ENCODE measurements around the gene COL24A1. TPM values are rescaled to one million over a fixed set of nuclear protein-coding genes. Genes with fewer than 3 reads are reported as not detected.
"Not testable (repeated sequence)": the region's sequence is repeated elsewhere in the genome, so short reads cannot be mapped to it uniquely, and the experiment has no call there.

Gene COL24A1
- total RNA-seq, 1 donor from 2014 or later = 2.7 TPM

DNA sequence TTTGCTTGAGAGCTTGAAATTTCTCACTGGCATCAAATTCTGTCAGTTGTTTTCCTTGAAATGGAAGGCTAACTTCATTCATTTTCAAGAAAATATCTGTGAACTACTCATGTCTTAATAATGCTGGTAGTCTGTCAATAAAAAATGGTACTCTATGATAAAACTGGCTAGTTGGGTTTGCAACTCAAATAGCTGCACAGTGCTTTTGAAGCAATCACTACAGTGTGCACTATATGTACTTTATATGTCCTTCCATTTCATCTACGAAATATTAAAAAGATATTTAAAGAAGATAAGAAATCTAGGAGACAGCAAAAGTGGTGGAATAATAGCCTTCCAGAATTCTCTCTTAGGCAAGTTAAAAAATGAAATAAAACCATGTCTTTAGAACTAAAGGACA, 408.5 kb downstream of the COL24A1 start:
- TF ChIP-seq, protein P1, sequence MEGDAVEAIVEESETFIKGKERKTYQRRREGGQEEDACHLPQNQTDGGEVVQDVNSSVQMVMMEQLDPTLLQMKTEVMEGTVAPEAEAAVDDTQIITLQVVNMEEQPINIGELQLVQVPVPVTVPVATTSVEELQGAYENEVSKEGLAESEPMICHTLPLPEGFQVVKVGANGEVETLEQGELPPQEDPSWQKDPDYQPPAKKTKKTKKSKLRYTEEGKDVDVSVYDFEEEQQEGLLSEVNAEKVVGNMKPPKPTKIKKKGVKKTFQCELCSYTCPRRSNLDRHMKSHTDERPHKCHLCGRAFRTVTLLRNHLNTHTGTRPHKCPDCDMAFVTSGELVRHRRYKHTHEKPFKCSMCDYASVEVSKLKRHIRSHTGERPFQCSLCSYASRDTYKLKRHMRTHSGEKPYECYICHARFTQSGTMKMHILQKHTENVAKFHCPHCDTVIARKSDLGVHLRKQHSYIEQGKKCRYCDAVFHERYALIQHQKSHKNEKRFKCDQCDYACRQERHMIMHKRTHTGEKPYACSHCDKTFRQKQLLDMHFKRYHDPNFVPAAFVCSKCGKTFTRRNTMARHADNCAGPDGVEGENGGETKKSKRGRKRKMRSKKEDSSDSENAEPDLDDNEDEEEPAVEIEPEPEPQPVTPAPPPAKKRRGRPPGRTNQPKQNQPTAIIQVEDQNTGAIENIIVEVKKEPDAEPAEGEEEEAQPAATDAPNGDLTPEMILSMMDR (IDR thresholded peaks at IDR 0.05; ENCODE audit: unreplicated experiment) = no peak
- Mint-ChIP-seq H3K4me3 (no peak overlapping the region), H3K27me3 (ENCODE audit: low read depth) (no peaks in the 10 kb centered on the region), H3K36me3 (no peaks in the 10 kb centered on the region), H3K9me3 (no peaks in the 10 kb centered on the region), H3K27ac (no peak overlapping the region), H3K4me1 (no peaks in the 10 kb centered on the region)
- no peak for DNase-seq (ENCODE audit: low spot score in 2 of 2, unreplicated experiment in 2 of 2)

DNA sequence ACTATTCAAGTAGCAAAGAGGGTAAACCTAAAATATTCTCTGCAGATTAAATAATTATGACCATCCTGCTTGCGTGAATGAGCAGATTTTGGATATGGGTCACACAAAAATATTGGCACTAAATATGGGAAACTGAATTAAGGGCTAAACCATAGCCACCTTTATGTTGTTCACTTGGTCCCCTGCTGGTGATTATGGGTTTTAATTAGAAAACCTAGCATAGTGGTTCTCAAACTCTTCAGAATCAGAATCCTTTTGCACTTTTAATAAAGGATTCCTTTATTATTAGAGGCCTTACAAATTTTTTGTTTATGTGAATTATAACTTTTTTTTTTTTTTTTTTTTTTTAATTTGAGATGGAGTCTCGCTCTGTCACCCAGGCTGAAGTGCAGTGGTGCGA, 409.8 kb downstream of the COL24A1 start:
- Mint-ChIP-seq H3K4me3 (no peak overlapping the region), H3K27ac (no peak overlapping the region), H3K4me1 (no peaks in the 10 kb centered on the region), H3K36me3 (no peaks in the 10 kb centered on the region), H3K27me3 (ENCODE audit: low read depth) (no peaks in the 10 kb centered on the region), H3K9me3 (no peaks in the 10 kb centered on the region)
- DNase-seq (ENCODE audit: low spot score in 2 of 2, unreplicated experiment in 2 of 2) = no peak
- TF ChIP-seq, protein P1 (IDR thresholded peaks at IDR 0.05; ENCODE audit: unreplicated experiment) = no peak

DNA sequence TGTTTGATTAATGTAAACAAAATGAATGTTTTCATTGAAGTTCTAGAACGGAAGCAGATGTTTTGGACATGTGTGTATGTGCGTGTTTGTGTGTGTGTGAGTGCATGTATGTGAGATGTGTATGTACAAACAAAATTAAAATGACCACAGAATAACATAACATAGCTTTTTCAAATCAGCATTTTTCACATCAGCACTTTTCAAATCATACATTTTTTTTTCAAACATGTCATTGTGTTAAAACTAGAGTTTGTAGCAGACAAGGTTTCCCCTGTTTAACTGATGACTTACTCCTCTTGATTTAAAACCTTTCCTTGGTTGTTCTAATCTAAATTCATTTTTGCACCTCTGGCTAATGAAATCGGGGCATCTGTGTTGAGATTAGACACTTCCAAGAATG, 412.8 kb downstream of the COL24A1 start:
- DNase-seq (ENCODE audit: low spot score in 2 of 2, unreplicated experiment in 2 of 2) = no peak
- TF ChIP-seq, protein P1 (IDR thresholded peaks at IDR 0.05; ENCODE audit: unreplicated experiment) = no peak
- Mint-ChIP-seq H3K4me1 (no peaks in the 10 kb centered on the region), H3K36me3 (no peaks in the 10 kb centered on the region), H3K4me3 (no peak overlapping the region), H3K9me3 (no peaks in the 10 kb centered on the region), H3K27ac (no peak overlapping the region), H3K27me3 (ENCODE audit: low read depth) (no peaks in the 10 kb centered on the region)

DNA sequence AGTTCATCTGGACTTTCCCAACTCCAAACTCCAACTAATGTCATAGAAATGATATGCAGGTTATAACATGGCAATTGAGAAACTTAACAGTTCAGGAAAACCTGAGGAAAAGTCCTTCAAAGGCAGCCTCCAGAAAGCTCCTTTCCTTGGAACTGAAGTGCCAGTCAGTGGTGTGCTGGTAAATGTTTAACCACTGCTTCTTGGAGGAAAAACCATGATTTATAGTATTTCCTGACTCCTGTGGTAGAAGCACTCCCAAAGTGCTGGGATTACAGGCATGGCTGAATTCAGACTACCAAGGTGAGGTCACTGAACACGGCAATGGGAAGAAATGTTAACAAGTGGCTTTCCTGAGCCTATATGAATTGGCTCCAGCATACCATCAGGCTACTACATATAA, 421.6 kb downstream of the COL24A1 start:
- Mint-ChIP-seq H3K27me3 (ENCODE audit: low read depth) (no peaks in the 10 kb centered on the region), H3K4me3 (no peak overlapping the region), H3K9me3 (no peaks in the 10 kb centered on the region), H3K36me3 (no peaks in the 10 kb centered on the region), H3K27ac (no peak overlapping the region), H3K4me1 (no peaks in the 10 kb centered on the region)
- TF ChIP-seq, protein P1 (IDR thresholded peaks at IDR 0.05; ENCODE audit: unreplicated experiment) = no peak
- no peak for DNase-seq (ENCODE audit: low spot score in 2 of 2, unreplicated experiment in 2 of 2)

DNA sequence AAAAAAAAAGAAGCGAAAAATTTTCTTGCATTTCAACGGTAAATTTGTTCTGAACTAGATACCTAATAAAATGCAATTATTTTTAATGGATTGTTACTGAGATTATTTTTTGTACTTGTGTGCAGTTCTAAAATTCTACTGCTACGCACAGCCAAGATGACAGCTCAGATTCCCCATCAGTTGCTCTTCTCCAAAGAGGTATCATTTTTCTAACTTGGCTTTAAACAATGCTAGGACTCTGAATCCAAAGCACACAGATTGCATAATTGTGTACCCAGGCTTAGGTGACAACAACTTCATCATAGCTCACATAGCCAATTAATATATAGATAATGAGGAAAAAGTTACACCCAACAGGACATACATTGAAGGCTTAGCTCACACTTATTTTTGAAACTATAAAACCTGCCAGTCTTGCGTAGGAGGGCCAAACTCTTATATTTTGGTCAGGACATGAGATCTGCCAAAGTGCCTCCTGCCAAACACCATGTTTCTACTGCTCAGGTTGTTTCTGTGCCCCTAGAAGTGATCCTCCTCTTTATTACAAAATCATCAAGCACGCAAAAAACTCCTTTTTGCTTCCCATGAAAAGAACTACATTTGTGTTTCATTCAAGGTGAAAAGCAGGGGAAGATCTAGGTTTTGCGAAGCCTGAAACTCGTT, 437.8 kb downstream of the COL24A1 start:
- TF ChIP-seq, protein P1 (IDR thresholded peaks at IDR 0.05; ENCODE audit: unreplicated experiment) = no peak
- peaks cover 27% of the 10 kb centered on the region for H3K9me3 Mint-ChIP-seq
- no peak overlapping the region for H3K4me3 Mint-ChIP-seq
- no peaks in the 10 kb centered on the region for H3K27me3 Mint-ChIP-seq (ENCODE audit: low read depth)
- no peak for DNase-seq (ENCODE audit: low spot score in 2 of 2, unreplicated experiment in 2 of 2)
- H3K4me1 Mint-ChIP-seq = no peaks in the 10 kb centered on the region
- H3K36me3 Mint-ChIP-seq = peaks cover 8% of the 10 kb centered on the region
- H3K27ac Mint-ChIP-seq = no peak overlapping the region

DNA sequence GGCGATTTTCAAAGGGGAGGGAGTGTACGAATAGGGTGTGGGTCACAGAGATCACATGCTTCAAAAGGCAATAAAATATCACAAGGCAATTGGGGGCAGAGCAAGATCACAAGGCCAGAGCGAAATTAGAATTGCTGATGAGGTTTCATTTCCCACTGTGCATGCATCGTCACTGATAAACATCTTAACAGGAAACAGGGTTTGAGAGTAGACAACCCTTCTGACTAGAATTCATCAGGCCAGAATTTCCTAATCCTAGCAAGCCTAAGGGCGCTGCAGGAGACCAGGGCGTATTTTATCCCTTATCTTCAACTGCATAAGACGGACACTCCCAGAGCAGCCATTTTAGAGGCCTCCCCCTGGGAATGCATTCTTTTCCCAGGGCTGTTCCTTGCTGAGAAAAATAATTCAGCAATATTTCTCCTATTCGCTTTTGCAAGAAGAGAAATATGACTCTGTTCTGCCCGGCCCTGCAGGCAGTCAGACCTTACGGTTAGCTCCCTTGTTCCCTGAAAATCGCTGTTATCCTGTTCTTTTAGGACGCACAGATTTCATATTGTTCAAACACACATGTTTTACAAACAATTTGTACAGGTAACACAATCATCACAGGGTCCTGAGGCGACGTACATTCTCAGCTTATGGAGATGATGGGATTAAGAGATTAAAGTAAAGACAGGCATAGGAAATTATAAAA, 442.0 kb downstream of the COL24A1 start:
- not testable (repeated sequence) for H3K27ac Mint-ChIP-seq; H3K27me3 Mint-ChIP-seq (ENCODE audit: low read depth); H3K4me1 Mint-ChIP-seq; H3K36me3 Mint-ChIP-seq; H3K4me3 Mint-ChIP-seq; DNase-seq (ENCODE audit: low spot score in 2 of 2, unreplicated experiment in 2 of 2)
- peaks cover 15% of the 10 kb centered on the region for H3K9me3 Mint-ChIP-seq

Data from mesothelial cell of epicardium (in vitro differentiated cells).